Thyroid gland (tissue), 4 donors: ENCODE data around the gene MAEA. TPM values are rescaled to one million over a fixed set of nuclear protein-coding genes. Genes with fewer than 3 reads are reported as not detected.
A peak's percentile ranks its signal among the peaks of the same experiment; 100 is the strongest.

Source experiments
- DNase-seq, 2 donors: peaks; one replicate each; pipeline ENCODE4 v3.0.0-alpha.2; 2019
- H3K27ac ChIP-seq, 3 donors: fragments of 200-600 bp; sonication (generic); 1 replicate in 2 of 3; 2 replicates in 1 of 3; pipeline ENCODE4 v1.5.1; 2016 to 2019; ENCODE audit warnings: mild to moderate bottlenecking in 1 of 3, moderate library complexity in 1 of 3
- H3K27me3 ChIP-seq: fragments of 200-600 bp; sonication (generic); one replicate; pipeline ENCODE4 v1.5.1; 2019
- H3K36me3 ChIP-seq, 2 donors: fragments of 200-600 bp; sonication (generic); one replicate each; pipeline ENCODE4 v1.5.1; 2016 to 2019
- H3K4me1 ChIP-seq, 2 donors: fragments of 200-600 bp; sonication (generic); one replicate each; pipeline ENCODE4 v1.5.1; 2017 to 2019
- H3K4me3 ChIP-seq, 3 donors: fragments of 200-600 bp; sonication (generic); replicated peaks in 1 of 3; 1 replicate in 2 of 3; 2 replicates in 1 of 3; pipeline ENCODE4 v1.5.1; 2016; ENCODE audit warnings: mild to moderate bottlenecking in 1 of 3
- H3K9me3 ChIP-seq: fragments of 200-600 bp; sonication (generic); one replicate; pipeline ENCODE4 v1.5.1; 2017
- CTCF ChIP-seq, 6 experiments: fragments of 200-600 bp in 3 of 6; fragments of 450-650 bp in 3 of 6; sonication (generic) in 3 of 6; IDR thresholded peaks; one replicate each; pipeline ENCODE4 v1.5.1; 2016 to 2019; ENCODE audit warnings: antibody characterized with exemption in 6 of 6, mild to moderate bottlenecking in 2 of 6, inconsistent platforms in 1 of 6, moderate library complexity in 1 of 6
- POLR2A ChIP-seq, 2 donors: fragments of 450-650 bp; IDR thresholded peaks; one replicate each; pipeline ENCODE4 v1.6.1; 2017; ENCODE audit warnings: antibody characterized with exemption in 2 of 2, mild to moderate bottlenecking in 2 of 2, moderate library complexity in 1 of 2
- WGBS, 2 donors: methylation state at CpG; one replicate each; pipeline ENCODE4 v1.1.5; 2017; 5-methylcytosine and 5-hydroxymethylcytosine counted together
- intact Hi-C: fragments of 100-400 bp; cut with DNase I; formaldehyde crosslinking; loops from one replicate; pipeline ENCODE4 v1.15.1; 2023
- total RNA-seq, 4 donors: library from RNA; depleted of rRNA; stranded (reverse); fragments of >200 nt; gene quantifications; one replicate each; pipeline ENCODE4 v1.2.3, GENCODE V29; 2016

Gene MAEA
- 10 to 100 TPM; 85.3 to 99.5 (median 87.3) TPM for total RNA-seq

DNA sequence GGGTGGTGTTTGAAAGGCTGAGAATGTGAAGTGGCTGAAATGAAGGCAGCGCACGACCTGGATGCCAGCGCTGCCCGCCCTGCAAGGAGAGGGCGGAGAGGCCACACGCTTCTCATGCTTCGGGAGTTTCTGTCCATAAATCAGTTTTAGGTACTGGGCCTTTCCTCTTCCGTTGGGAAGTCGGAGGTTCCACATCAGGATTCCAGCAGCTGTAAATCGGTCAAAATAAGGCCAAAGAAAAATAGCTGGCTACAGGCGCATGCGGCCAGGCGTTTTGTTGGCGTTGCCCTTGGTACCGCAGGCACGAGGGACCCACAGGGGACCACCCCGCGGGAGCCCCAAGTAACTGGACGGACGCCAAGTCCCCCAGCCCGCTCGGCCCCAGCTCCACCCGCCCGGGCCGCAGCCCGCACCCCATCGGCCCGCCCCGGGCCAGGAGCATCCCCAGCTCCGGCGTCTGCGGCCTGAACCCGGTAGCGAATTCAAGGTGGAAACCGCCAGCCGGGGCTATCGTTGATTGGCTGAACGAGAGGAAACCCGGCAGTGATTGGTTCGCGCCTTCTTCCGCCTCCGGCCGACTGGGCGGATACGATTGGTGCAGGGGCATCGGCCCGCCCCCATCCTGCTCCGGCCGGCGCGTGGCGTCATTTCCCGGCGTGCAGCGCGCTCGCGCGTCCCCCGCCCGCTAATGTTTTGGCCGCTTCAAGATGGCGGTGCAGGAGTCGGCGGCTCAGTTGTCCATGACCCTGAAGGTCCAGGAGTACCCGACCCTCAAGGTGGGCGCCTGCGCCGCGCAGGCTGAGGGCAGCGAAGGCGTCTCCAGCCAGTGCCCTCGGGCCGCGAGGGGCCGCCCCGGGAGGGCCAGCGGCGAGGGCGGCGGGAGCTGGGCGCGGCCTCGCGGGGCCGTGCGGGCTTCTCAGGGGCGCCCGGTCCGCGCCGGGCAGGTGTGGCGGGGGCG is at the start of gene MAEA:
Gene MAEA (plus strand): TSS at position 685 of the 958 bp plus-strand sequence. CDS start 23 bp downstream, at position 708.
- 2% methylated on average over 15 to 23 of the region's 95 CpGs for WGBS, 2 donors
- no peaks in the 10 kb centered on the region for H3K27me3 ChIP-seq
- DNase-seq, result peak; percentile 97
- H3K9me3 ChIP-seq, result no peaks in the 10 kb centered on the region
- H3K27ac ChIP-seq, result peak within 1 kb of the TSS; percentile 38 to 74 (median 68)
- H3K4me3 ChIP-seq, result peak within 1 kb of the TSS; percentile 69 to 89 (median 82)
- no peaks in the 10 kb centered on the region for H3K36me3 ChIP-seq
- intact Hi-C loops, result loop anchor here (10.0 kb wide), 1 partner anchor 55 kb away; the partner anchor contains the start of gene UVSSA
- peaks cover 26 to 34% of the 10 kb centered on the region in 2 donors for H3K4me1 ChIP-seq
- TF ChIP-seq CTCF (IDR thresholded peaks at IDR 0.05) (no peak), POLR2A (IDR thresholded peaks at IDR 0.05) (peak in 1 of 2 donors; percentile 78)

- 88 to 98% methylated on average over 12 to 17 of the region's 22 CpGs for WGBS, 2 donors
- intact Hi-C loops, result no loop called here
- H3K4me1 ChIP-seq, result peaks cover 12 to 29% of the 10 kb centered on the region in 2 donors
- no peak overlapping the region for H3K4me3 ChIP-seq
- peaks cover 21 to 34% of the 10 kb centered on the region in 2 donors for H3K36me3 ChIP-seq
- no peak overlapping the region for H3K27ac ChIP-seq
- TF ChIP-seq CTCF (IDR thresholded peaks at IDR 0.05) (no peak), POLR2A (IDR thresholded peaks at IDR 0.05) (no peak)
- DNase-seq, result no peak
- no peaks in the 10 kb centered on the region for H3K9me3 ChIP-seq
- H3K27me3 ChIP-seq, result no peaks in the 10 kb centered on the region
Measured at GRCh38 chr4:1239950-1240307, 49.8 kb upstream of the MAEA start.

GRCh38 chr4:1240721-1241465 is 48.8 kb upstream of the MAEA start:
- Histone ChIP-seq H3K4me1 (peaks cover 16 to 38% of the 10 kb centered on the region in 2 donors), H3K27me3 (no peaks in the 10 kb centered on the region), H3K36me3 (peaks cover 14 to 24% of the 10 kb centered on the region in 2 donors), H3K27ac (no peak overlapping the region), H3K4me3 (no peak overlapping the region), H3K9me3 (no peaks in the 10 kb centered on the region)
- peak in 1 of 2 donors; percentile 0 for DNase-seq
- WGBS, 2 donors, result 89 to 91% methylated on average over 29 to 30 of the region's 37 CpGs
- intact Hi-C loops, result no loop called here
- TF ChIP-seq POLR2A (IDR thresholded peaks at IDR 0.05) (no peak), CTCF (IDR thresholded peaks at IDR 0.05) (no peak)

- Histone ChIP-seq H3K9me3 (no peaks in the 10 kb centered on the region), H3K4me3 (no peak overlapping the region), H3K4me1 (peaks cover 22 to 44% of the 10 kb centered on the region in 2 donors), H3K36me3 (peaks cover 8 to 19% of the 10 kb centered on the region in 2 donors), H3K27me3 (no peaks in the 10 kb centered on the region), H3K27ac (no peak overlapping the region)
- intact Hi-C loops, result no loop called here
- peak; percentile 1 to 2 for DNase-seq
- WGBS, 2 donors, result 91 to 94% methylated on average over 18 to 21 of the region's 21 CpGs
- TF ChIP-seq POLR2A (IDR thresholded peaks at IDR 0.05) (no peak), CTCF (IDR thresholded peaks at IDR 0.05) (no peak)
Measured at GRCh38 chr4:1241466-1241935, 48.2 kb upstream of the MAEA start.
